ENCODE measurements around the gene EPG5.
"Not testable (repeated sequence)": the region's sequence is repeated elsewhere in the genome, so short reads cannot be mapped to it uniquely, and the experiment has no call there.

The EPG5 gene

GRCh38 chr18:45860971-45861370, 106.2 kb downstream of the EPG5 start:
- Histone ChIP-seq H3K9me3 (ENCODE audit: control insufficient read depth, low read length) (no peaks in the 10 kb centered on the region), H3K27me3 (replicated peaks; ENCODE audit: control insufficient read depth, insufficient read depth, low read length) (no peaks in the 10 kb centered on the region), H3K4me1 (ENCODE audit: control insufficient read depth, insufficient read depth, low read length) (no peaks in the 10 kb centered on the region), H3K4me3 (ENCODE audit: low read length) (no peak overlapping the region), H3K9ac (ENCODE audit: low read length) (no peak overlapping the region), H3K36me3 (ENCODE audit: control insufficient read depth, insufficient read depth, low read length, severe bottlenecking) (peaks cover 93% of the 10 kb centered on the region)
- DNase-seq (ENCODE audit: low read depth), result no peak

GRCh38 chr18:45860492-45860891, 106.6 kb downstream of the EPG5 start:
- no peaks in the 10 kb centered on the region for H3K4me1 ChIP-seq (ENCODE audit: control insufficient read depth, insufficient read depth, low read length)
- no peak for DNase-seq (ENCODE audit: low read depth)
- H3K27me3 ChIP-seq (replicated peaks; ENCODE audit: control insufficient read depth, insufficient read depth, low read length), result no peaks in the 10 kb centered on the region
- no peak overlapping the region for H3K9ac ChIP-seq (ENCODE audit: low read length)
- H3K9me3 ChIP-seq (ENCODE audit: control insufficient read depth, low read length), result no peaks in the 10 kb centered on the region
- H3K4me3 ChIP-seq (ENCODE audit: low read length), result no peak overlapping the region
- peaks cover 94% of the 10 kb centered on the region for H3K36me3 ChIP-seq (ENCODE audit: control insufficient read depth, insufficient read depth, low read length, severe bottlenecking)

- DNase-seq (ENCODE audit: low read depth), result no peak
- Histone ChIP-seq H3K27me3 (replicated peaks; ENCODE audit: control insufficient read depth, insufficient read depth, low read length) (no peaks in the 10 kb centered on the region), H3K9ac (ENCODE audit: low read length) (no peak overlapping the region), H3K9me3 (ENCODE audit: control insufficient read depth, low read length) (no peaks in the 10 kb centered on the region), H3K4me1 (ENCODE audit: control insufficient read depth, insufficient read depth, low read length) (no peaks in the 10 kb centered on the region), H3K36me3 (ENCODE audit: control insufficient read depth, insufficient read depth, low read length, severe bottlenecking) (peaks cover 94% of the 10 kb centered on the region), H3K4me3 (ENCODE audit: low read length) (no peak overlapping the region)
These were observed 107.8 kb downstream of the EPG5 start for GRCh38 chr18:45859334-45859733.

- peak; percentile 52 for DNase-seq (ENCODE audit: low read depth)
- H3K4me1 ChIP-seq (ENCODE audit: control insufficient read depth, insufficient read depth, low read length), result peaks cover 4% of the 10 kb centered on the region
- H3K4me3 ChIP-seq (ENCODE audit: low read length), result no peak overlapping the region
- H3K27me3 ChIP-seq (replicated peaks; ENCODE audit: control insufficient read depth, insufficient read depth, low read length), result no peaks in the 10 kb centered on the region
- H3K9me3 ChIP-seq (ENCODE audit: control insufficient read depth, low read length), result no peaks in the 10 kb centered on the region
- no peak overlapping the region for H3K9ac ChIP-seq (ENCODE audit: low read length)
- H3K36me3 ChIP-seq (ENCODE audit: control insufficient read depth, insufficient read depth, low read length, severe bottlenecking), result peaks cover 89% of the 10 kb centered on the region
These were observed 110.6 kb downstream of the EPG5 start for GRCh38 chr18:45856531-45856930.

GRCh38 chr18:45854036-45854586, 113.0 kb downstream of the EPG5 start:
- H3K36me3 ChIP-seq (ENCODE audit: control insufficient read depth, insufficient read depth, low read length, severe bottlenecking), result peaks cover 77% of the 10 kb centered on the region

GRCh38 chr18:45852631-45853030, 114.5 kb downstream of the EPG5 start:
- no peak overlapping the region for H3K9ac ChIP-seq (ENCODE audit: low read length)
- no peaks in the 10 kb centered on the region for H3K27me3 ChIP-seq (replicated peaks; ENCODE audit: control insufficient read depth, insufficient read depth, low read length)
- peaks cover 63% of the 10 kb centered on the region for H3K36me3 ChIP-seq (ENCODE audit: control insufficient read depth, insufficient read depth, low read length, severe bottlenecking)
- no peaks in the 10 kb centered on the region for H3K9me3 ChIP-seq (ENCODE audit: control insufficient read depth, low read length)
- H3K4me3 ChIP-seq (ENCODE audit: low read length), result no peak overlapping the region
- DNase-seq (ENCODE audit: low read depth), result no peak
- H3K4me1 ChIP-seq (ENCODE audit: control insufficient read depth, insufficient read depth, low read length), result peaks cover 21% of the 10 kb centered on the region

More at GRCh38 chr18:45854036-45854586, 113.0 kb downstream of the EPG5 start:
- H3K9me3 ChIP-seq (ENCODE audit: control insufficient read depth, low read length), result no peaks in the 10 kb centered on the region
- peaks cover 11% of the 10 kb centered on the region for H3K4me1 ChIP-seq (ENCODE audit: control insufficient read depth, insufficient read depth, low read length)
- H3K27me3 ChIP-seq (replicated peaks; ENCODE audit: control insufficient read depth, insufficient read depth, low read length), result no peaks in the 10 kb centered on the region
- no peak overlapping the region for H3K4me3 ChIP-seq (ENCODE audit: low read length)
- no peak overlapping the region for H3K9ac ChIP-seq (ENCODE audit: low read length)
- no peak for DNase-seq (ENCODE audit: low read depth)

GRCh38 chr18:45851161-45851925, 115.8 kb downstream of the EPG5 start:
- peaks cover 56% of the 10 kb centered on the region for H3K36me3 ChIP-seq (ENCODE audit: control insufficient read depth, insufficient read depth, low read length, severe bottlenecking)
- H3K4me1 ChIP-seq (ENCODE audit: control insufficient read depth, insufficient read depth, low read length), result peaks cover 26% of the 10 kb centered on the region
- no peaks in the 10 kb centered on the region for H3K9me3 ChIP-seq (ENCODE audit: control insufficient read depth, low read length)
- H3K9ac ChIP-seq (ENCODE audit: low read length), result no peak overlapping the region
- no peak overlapping the region for H3K4me3 ChIP-seq (ENCODE audit: low read length)
- DNase-seq (ENCODE audit: low read depth), result no peak
- no peaks in the 10 kb centered on the region for H3K27me3 ChIP-seq (replicated peaks; ENCODE audit: control insufficient read depth, insufficient read depth, low read length)

- H3K9ac ChIP-seq (ENCODE audit: low read length), result no peak overlapping the region
- peaks cover 33% of the 10 kb centered on the region for H3K4me1 ChIP-seq (ENCODE audit: control insufficient read depth, insufficient read depth, low read length)
- H3K27me3 ChIP-seq (replicated peaks; ENCODE audit: control insufficient read depth, insufficient read depth, low read length), result no peaks in the 10 kb centered on the region
- no peak for DNase-seq (ENCODE audit: low read depth)
- no peaks in the 10 kb centered on the region for H3K9me3 ChIP-seq (ENCODE audit: control insufficient read depth, low read length)
- H3K36me3 ChIP-seq (ENCODE audit: control insufficient read depth, insufficient read depth, low read length, severe bottlenecking), result peaks cover 42% of the 10 kb centered on the region
- no peak overlapping the region for H3K4me3 ChIP-seq (ENCODE audit: low read length)
These were observed 117.1 kb downstream of the EPG5 start for GRCh38 chr18:45850021-45850420.

- Histone ChIP-seq H3K4me1 (ENCODE audit: control insufficient read depth, insufficient read depth, low read length) (peaks cover 38% of the 10 kb centered on the region), H3K36me3 (ENCODE audit: control insufficient read depth, insufficient read depth, low read length, severe bottlenecking) (peaks cover 38% of the 10 kb centered on the region), H3K9ac (ENCODE audit: low read length) (no peak overlapping the region), H3K27me3 (replicated peaks; ENCODE audit: control insufficient read depth, insufficient read depth, low read length) (no peaks in the 10 kb centered on the region), H3K4me3 (ENCODE audit: low read length) (no peak overlapping the region), H3K9me3 (ENCODE audit: control insufficient read depth, low read length) (no peaks in the 10 kb centered on the region)
- DNase-seq (ENCODE audit: low read depth), result no peak
These were observed 117.6 kb downstream of the EPG5 start for GRCh38 chr18:45849529-45849928.

- not testable (repeated sequence) for H3K27me3 ChIP-seq (replicated peaks; ENCODE audit: control insufficient read depth, insufficient read depth, low read length); DNase-seq (ENCODE audit: low read depth); H3K4me3 ChIP-seq (ENCODE audit: low read length); H3K9me3 ChIP-seq (ENCODE audit: control insufficient read depth, low read length); H3K9ac ChIP-seq (ENCODE audit: low read length)
- Histone ChIP-seq H3K36me3 (ENCODE audit: control insufficient read depth, insufficient read depth, low read length, severe bottlenecking) (peaks cover 29% of the 10 kb centered on the region), H3K4me1 (ENCODE audit: control insufficient read depth, insufficient read depth, low read length) (peaks cover 41% of the 10 kb centered on the region)
These were observed 118.5 kb downstream of the EPG5 start for GRCh38 chr18:45848643-45849042.

GRCh38 chr18:45847119-45847518, 120.0 kb downstream of the EPG5 start:
- no peak for DNase-seq (ENCODE audit: low read depth)
- Histone ChIP-seq H3K4me1 (ENCODE audit: control insufficient read depth, insufficient read depth, low read length) (peaks cover 41% of the 10 kb centered on the region), H3K27me3 (replicated peaks; ENCODE audit: control insufficient read depth, insufficient read depth, low read length) (no peaks in the 10 kb centered on the region), H3K36me3 (ENCODE audit: control insufficient read depth, insufficient read depth, low read length, severe bottlenecking) (peaks cover 17% of the 10 kb centered on the region), H3K9ac (ENCODE audit: low read length) (no peak overlapping the region), H3K9me3 (ENCODE audit: control insufficient read depth, low read length) (no peaks in the 10 kb centered on the region), H3K4me3 (ENCODE audit: low read length) (no peak overlapping the region)

All from adipocyte (in vitro differentiated cells).